GF-D8 (cell line): ENCODE measurements around the gene SND1.
"Not testable (repeated sequence)": the region's sequence is repeated elsewhere in the genome, so short reads cannot be mapped to it uniquely, and the experiment has no call there.

Experiments used
- DNase-seq: peaks from one replicate; lab custom pipeline; 2025; lab: John Stamatoyannopoulos, UW

The SND1 gene

DNA sequence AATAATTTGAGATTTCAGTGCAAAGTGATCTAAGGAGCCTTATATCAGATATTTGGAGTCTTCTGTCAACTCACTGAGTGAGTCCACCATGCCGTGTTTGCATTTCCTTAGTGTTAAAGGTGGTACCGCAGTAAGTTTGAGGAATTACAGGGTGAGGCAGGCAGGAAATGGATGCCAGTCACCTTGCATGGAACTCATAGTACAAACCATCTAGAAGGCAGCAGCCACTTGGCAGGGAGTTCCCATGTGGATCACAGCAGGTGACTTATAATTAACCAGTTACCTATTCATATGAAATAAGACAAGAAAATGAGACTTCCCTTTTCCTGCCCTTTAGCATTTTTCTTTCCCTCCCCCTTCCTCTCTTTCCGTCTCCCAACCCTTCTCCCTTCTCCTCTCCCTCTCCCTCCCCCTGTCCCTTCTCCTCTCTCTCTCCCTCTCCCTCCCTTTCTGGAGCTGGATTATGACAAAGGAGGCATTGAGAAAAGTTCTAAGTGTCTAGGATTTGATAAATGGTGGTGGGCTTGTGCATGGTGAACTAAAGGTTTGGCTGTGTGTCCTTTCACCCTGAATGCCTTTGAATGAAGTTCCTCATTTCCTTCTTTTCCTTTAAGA, 285.2 kb downstream of the SND1 start:
- DNase-seq, result no peak

DNA sequence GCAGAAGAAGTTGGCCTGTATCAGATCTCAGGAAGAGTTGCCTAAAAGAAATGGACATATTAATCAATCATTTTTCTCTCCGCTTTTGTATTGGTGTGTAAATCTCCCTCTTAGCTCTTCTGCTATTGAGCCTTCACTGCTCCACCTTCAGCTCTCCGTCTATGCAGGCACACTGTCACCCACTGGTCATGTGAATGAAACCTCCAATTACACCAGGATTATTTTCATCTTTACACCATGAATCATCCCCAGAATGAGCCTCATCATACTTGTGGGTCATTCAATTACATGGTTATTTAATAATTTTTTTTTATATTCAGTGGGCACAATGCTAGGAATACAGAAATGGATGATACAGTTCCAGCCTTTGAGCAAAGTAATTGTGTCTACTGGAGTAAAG, 286.6 kb downstream of the SND1 start:
- DNase-seq, result no peak

DNA sequence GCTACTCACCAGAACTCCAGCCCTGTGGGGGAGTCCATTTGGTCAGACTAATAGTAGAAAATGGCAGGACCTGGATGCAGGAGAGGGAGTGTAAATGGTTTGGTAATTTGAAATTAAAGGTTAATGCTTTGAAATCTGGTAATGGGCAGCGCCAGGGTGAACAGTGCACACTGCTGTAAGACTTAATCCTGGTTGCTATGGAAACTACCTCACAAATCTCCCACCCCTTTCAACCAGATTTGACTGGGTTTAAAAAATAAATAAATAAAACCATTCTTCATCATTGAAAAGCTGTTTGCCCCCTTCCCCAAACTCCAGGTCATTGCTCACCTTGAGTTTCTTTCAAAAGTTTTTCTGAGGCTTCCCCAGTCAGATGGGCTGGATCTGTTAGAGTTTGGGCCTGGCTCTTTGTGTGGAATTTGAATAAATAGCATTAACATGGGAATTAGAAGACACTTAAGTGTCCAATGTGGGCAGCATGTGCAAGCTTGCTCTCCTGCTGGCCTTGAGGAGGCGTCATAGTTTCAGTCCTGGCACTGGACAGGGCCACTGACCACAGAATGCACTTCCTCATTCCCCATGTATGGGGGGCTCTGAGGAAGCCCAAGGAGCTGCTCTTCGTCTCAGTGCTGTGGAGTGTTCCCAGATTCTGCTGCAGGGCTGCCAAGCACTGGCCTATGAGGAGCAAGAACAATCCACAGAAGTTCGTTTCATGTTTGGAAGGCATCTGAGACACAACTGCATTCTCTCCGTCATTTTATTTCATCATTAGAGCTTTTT, 288.6 kb downstream of the SND1 start:
- no peak for DNase-seq

DNA sequence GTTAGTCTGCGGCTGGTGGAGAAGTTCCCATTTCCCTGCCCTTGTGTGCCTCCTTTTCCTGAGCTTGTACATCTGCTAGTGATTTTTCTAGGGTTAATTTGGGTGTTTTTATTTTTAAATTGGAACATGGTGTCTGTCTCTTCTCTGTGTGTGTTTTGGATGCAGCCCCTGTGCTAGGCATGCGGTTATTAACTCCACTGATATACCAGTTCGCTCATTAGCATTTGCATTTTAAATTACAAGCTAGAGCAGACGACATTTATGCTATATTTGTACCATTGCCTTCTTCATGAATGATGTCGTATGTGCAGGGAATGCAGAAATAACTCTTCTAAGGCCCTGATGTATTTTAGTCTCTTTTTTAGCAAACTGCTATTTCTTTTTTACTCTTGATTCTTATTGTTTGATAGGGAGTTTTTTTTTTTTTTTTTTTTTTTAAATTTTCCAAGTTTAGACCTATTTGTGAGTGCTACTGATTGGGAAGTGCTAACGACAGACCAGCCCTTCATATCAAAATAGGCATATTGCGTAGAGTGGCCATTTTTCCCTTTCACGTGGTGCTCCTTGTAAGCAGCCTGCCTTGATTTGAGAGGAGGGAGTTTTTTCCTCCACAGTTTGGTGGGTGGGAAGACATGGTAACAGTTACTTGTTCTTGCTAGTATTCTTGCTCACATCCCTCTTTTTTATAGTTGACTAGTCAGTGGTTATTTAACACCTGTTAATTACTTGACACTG, 289.6 kb downstream of the SND1 start:
- no peak for DNase-seq

DNA sequence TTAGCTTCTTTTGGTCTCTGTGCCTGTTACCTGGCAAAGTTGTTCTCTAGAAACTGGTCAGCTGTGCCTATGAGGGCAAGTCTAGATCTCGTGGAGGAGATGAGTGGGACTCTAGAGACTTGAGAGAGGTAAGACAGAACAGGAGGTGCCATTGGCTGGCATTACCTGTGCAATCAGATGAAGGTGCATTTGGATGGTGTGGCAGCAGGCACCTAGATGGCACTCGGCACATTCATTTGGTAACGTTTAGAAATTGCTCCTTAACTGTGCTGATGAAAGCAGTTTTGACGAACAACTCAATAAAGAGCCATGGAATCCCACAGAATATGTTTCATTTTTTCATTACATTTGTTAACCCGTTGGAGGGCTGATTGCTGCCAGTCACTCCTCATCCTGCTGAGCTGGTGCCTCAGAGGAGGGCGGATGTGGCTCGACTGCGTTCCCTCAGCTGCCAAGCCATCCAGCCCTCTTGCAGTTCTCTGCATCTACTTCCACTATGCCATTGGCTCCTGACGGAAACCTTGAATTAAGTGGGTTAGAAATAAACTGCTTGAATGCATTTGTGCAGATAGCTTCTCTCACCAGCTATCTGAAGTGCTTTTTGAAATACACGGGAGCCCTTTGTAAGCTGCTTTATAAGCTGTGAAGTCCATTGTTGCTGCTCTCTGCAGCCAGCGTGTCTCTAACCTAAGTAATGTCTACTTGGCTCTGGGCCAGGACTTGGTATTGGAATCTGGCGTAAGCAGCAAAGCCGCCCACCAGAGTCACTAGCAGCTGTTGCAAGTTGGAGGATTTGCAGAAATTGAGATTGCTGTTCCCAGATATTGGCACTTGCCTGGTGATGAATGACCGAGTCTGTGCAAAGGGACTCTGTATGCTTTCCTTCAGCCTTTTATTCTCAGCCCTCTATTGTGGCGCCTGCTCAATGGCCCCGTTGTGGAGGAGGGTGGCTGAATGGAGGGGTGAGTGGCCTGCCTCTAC, 291.8 kb downstream of the SND1 start:
- DNase-seq, result no peak

DNA sequence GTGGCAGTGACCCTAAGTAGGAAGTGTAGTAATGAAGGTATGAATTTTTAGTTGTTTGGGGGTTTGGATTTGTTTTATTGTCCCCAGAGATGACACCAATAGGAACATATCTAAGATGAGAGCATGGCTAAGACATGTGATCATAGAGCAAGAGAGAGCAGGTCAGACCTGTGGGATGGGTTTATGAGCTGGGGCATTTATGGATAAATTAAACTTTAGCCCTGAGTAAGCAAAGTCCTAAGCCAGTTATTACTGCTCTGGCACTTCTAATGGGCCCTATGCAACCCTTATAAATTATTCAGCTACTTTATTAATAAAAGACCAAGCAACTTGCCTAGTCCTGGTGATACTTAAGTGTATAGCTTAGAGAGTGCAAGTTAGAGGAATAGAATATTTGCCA, 294.1 kb downstream of the SND1 start:
- DNase-seq, result no peak

DNA sequence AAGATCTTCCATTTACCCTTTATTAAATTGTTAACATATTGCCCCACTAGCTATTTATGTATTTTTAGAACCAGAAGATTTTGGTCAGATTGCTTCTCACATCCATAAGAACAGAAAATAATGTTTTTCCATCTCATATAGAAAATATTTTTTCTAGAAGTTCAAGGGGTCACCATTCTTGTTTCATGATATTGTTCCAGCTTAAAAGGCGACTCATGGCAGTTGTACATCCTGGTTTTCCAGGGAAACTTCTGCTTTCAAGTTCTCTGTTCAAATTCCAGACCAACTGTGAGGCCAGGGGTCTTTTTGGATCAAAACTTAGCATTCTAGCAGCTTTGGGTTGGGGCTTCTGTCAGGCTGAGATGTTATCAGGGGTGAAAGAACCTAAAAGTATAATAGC, 294.9 kb downstream of the SND1 start:
- DNase-seq, result no peak

DNA sequence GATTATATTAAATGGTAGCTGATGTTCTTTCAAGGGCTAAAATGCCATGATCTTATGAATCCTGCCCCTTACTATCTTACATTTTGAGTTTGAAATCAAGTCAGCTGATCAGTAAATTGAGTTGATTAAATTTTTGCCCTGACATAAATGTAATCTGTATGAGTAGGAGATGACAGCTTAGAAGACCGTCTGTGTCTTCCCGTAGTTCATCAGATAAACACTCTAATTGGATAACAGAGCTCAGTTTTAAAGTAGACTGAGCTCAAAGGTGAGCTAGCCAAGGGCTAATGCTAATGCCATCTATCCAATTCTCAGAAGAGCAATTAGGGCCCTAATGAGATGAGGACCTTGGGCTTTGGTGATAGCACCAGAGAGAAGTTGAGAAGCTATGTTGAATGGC, 296.3 kb downstream of the SND1 start:
- DNase-seq, result no peak

DNA sequence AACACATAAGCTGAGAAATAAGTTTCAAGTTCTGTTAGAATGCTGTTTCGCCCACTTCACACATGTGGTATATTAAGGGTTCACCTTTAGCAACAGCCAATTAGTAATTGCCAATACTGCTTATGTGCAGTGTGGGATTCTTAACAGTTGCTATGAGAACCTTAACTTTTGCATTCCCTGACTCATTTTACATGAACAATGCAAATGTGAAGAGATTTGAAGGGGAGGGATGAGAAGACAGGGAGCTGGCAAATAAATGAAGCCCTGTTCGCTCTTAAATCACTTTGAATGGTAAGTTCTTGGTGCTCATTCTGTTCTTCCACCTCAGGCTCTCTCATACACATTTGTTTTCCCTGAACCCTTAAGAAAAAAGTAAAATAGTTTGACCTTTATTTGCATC, 296.9 kb downstream of the SND1 start:
- DNase-seq, result no peak

DNA sequence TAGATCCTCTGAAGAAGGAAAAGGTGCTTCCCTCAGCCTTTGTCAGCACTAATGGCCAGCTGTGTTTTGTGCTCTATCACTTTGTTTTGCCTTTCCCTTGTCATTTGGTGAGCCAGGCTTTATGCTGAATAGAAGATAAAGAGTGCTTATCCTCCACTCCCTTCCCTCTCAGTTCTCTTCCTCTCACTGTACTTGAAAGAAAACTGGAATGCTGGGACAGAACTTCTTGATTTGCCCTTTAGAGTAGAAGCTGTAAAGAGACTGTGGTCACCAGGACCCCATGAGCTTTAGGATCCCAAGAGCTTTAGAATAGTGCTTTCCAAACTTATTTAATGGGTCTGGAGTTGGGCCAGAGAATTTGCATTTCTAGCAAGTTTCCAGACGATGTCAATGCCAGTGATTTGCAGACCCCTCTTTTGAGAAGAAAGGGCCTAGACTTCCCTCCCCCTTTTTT, 297.8 kb downstream of the SND1 start:
- no peak for DNase-seq

DNA sequence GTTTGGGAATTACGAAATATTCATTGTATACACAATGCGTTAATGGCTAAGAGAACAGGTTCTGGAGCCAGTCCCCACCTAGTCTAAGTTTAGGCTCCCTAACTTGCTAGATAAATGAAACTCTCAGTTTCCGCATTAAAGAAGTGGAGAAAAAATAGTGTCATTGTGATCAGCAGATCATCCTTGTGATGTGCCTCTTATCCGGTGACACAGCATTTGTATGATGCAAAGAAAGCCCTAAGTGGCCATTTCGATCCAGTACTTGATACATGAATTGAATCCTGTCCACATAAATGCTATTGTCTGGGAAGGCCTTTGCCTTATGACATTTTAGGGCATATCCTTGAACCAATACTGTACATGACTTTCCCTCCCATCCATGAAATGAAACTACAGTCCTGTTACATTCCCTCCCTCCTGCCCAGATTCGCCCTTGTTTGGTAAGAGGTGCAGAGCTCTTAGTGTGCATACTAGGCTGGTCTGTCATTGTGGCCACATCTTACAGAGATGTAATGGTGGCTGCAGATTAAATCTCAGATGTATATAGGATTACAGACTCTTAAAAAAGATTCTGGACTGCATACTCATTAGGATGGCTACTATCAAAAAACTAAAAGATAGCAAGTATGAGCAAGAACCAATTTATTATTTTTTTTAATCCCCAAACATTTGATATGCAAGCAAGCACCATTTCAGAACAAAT, 298.4 kb downstream of the SND1 start:
- DNase-seq, result no peak

DNA sequence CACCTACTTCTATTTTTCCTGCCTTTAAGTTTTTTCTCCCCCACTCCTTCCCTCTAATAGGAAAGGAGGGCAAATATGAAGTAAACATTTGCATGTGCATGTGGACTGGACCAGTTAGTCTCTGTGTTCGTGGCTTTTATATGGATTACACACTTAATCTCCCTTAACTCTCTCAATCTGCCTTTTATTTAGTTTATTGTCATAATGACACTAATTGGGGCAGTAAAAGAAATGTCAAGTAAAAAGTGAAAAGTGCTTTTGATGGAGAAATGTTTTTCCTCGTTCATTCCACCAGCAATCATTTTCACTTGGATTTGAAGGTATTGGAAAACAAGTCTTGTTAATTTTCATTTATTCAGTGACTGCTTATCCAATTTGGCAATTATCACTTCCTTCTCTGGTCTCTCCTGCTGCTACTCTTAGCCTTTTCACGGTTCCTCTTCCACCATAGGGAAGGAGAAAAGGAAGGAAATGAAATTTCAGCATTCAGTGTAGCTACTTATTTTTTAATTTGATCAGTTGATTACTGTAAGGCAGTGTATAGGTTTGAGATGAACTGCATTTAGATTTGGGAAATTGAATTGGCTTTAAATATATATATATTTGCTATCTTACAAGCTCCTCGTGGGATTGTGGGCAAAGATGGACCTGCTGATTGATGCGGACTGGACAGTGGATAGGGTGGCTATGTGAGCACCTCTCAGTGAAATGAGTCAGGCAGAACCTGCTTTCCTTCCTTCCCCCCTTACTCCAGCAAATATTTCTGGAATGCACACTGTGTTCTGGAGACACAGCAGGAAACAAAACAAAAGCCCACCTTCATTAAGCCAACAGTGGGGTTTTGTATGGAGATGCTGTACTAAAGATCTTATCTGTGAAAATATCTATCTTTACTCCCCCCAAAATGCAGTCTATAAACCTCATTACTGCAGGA, 301.7 kb downstream of the SND1 start:
- peak; percentile 27 for DNase-seq

DNA sequence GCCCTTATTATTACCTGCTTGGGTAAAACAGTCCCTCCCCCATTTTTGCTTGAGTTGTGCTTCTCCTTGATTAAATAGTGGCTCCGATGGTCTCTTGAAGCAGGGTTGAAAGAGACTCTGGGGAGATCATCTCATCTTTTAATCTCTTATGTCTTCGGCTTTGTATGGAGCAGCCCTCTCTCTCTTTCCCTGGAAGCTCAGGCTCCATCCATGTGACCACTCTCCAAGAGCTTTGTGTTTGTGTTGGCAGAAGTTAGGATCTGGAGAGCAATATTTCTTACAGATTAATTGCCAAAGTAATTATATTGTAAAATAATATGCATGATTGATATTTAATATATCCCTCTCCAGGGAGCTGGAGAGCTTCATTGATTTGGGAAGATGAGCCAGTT, 302.4 kb downstream of the SND1 start:
- DNase-seq, result no peak

DNA sequence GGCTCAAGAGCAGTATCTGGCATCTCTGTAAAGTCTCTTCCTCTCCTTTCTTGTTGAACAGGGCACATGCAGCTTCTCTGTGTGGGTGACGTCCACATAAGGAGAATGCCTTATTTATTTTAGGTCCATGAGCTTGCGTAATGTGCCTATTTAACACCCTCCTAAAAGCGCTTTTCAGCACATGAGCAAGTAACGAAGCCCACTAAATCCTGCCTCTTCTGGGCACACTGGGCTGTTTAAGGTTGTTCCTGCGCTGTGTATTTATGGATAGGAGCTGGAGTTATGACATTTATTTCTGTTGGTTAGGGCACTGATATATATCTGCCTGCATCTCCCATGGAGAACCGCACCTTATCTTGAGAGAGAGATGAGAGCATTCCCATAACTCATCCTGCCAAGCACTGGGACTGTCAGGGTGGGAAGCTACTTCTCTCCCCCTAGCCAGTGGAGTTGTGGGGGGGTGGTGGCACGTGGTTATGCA, 303.1 kb downstream of the SND1 start:
- DNase-seq, result no peak

DNA sequence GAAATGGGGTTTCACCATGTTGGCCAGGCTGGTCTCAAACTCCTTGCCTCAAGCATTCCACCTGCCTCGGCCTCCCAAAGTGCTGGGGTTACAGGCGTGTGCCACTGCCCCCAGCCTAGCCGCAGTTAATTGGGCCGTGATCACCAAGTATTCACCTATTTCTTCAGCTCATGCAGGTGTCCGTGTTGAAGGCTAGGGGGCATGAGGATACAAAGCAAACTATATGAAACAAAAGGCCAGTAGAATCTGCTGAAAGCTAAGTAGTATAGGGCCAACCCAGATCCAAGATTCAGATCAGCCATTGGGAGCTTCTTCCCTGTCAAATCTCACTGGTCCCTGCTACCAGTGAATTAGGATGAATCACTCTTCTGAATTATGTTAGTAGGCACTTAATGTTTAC, 305.9 kb downstream of the SND1 start:
- no peak for DNase-seq

DNA sequence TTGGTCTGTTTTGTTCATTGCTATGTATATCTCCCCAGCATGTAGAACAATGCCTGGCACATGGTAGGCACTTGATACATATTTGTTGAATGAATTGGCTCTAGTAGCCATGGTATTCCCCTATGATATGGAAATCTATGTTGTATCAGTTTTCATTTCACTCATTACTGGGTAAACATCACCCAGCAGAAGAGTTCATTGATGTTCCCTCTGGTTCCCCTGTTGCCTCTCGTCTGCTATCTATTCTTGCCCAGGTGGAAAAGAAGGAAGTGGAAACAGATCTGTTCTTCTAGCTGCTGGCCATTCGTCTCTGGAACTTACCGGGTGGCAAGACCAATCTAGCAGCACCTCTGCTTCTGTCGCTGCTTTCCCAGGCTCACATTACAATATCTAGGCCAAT, 307.8 kb downstream of the SND1 start:
- DNase-seq, result no peak

DNA sequence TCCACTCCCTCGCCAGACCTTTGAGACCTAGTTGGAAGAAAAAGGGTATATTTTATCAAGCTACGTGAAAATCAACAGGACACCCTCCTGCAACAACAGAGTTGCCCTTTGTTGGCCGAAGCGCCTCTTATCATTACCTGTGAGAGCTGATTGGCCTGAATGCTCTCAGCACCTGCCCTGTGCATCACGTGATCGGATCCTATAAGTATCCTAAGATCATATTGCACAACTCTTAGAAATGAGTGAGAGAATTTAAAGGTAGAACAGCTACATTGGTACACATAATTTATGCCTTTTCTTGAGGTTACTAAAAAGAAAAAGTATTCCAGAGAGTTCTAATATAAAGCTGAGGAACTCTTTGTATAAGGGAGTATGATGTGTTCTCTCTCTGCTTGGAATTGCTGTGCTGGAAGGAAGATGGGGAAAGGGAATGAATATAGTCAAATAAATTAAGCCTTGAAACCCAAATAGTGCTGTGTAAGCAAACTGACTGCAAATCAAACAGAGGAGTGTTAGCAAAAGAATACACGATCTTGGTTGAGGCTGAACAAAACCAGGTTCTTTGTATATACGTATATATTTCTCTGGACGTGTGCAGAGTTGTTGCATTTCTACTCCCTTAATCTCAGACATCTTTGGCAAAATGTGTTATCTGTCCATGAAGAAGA, 309.9 kb downstream of the SND1 start:
- DNase-seq, result no peak

DNA sequence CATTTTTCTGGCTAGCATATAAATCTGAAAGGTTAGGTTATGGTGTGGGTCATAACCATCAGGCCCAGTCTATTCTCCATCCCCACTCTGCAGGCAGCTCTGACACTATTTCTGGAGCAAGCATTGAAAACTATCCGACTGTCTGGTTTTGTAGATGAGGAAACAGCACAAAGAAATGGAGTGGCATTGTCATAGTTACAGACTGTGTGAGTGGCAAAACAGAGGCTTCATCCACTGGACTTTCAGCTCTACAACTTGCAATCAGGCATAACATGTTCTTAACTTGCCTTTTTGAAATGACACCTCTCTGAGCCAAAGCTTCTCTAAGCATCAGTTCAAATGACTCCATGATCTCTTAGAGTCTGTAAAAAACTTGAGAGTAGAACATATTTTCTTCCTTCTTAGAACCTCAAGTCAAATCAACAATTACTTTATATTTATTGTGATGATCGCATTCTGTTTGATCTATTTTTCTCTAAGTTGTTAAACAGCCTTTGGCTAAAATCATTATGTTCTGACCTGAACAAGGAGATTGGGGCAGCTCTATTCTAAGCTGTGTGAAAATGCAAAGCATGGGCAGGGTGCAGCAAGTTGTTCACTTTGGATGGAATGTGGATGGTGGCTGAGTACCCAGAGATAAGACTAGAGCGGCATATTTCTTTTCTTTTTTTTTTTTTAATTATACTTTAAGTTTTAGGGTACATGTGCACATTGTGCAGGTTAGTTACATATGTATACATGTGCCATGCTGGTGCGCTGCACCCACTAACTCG, 310.8 kb downstream of the SND1 start:
- DNase-seq, result no peak

DNA sequence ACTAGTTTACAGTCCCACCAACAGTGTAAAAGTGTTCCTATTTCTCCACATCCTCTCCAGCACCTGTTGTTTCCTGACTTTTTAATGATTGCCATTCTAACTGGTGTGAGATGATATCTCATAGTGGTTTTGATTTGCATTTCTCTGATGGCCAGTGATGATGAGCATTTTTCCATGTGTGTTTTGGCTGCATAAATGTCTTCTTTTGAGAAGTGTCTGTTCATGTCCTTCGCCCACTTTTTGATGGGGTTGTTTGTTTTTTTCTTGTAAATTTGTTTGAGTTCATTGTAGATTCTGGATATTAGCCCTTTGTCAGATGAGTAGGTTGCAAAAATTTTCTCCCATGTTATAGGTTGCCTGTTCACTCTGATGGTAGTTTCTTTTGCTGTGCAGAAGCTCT, 311.9 kb downstream of the SND1 start:
- not testable (repeated sequence) for DNase-seq
